Measurements from ENCODE around the gene APLP2.

DNA sequence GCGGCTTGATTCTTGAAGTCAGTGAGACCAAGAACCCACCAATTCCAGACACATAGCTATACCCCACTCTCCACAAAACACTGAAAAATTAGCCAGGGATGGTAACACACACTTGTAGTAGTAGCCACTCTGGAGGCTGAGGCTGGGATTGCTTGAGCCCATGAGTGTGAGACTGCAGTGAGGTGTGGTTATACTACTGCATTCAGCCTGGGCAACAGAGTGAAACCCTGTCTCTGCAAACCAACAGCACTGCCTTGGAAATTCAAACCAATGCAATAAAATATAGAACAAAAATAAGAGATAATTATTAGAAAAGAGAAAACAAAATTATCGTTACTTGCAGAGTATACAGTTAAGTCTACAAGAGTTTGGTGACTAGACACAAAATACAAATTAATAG, 46.9 kb upstream of the APLP2 start:
- no peak for TF ChIP-seq CTCF (conservative IDR thresholded peaks at IDR 0.05; ENCODE audit: low read depth, low read length)
- TF ChIP-seq EZH2 (IDR thresholded peaks at IDR 0.05; ENCODE audit: low read length, unreplicated experiment), result no peak
